ENCODE measurements around the gene GAPDH. TPM values are rescaled to one million over a fixed set of nuclear protein-coding genes. Genes with fewer than 3 reads are reported as not detected.
"Not testable (repeated sequence)": the region's sequence is repeated elsewhere in the genome, so short reads cannot be mapped to it uniquely, and the experiment has no call there.

Gene GAPDH
- total RNA-seq, 1 donor from 2014 or later, result 1,775 TPM

DNA sequence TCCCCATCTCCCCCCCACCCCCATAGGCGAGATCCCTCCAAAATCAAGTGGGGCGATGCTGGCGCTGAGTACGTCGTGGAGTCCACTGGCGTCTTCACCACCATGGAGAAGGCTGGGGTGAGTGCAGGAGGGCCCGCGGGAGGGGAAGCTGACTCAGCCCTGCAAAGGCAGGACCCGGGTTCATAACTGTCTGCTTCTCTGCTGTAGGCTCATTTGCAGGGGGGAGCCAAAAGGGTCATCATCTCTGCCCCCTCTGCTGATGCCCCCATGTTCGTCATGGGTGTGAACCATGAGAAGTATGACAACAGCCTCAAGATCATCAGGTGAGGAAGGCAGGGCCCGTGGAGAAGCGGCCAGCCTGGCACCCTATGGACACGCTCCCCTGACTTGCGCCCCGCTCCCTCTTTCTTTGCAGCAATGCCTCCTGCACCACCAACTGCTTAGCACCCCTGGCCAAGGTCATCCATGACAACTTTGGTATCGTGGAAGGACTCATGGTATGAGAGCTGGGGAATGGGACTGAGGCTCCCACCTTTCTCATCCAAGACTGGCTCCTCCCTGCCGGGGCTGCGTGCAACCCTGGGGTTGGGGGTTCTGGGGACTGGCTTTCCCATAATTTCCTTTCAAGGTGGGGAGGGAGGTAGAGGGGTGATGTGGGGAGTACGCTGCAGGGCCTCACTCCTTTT, 2.7 kb downstream of the GAPDH start:
- Mint-ChIP-seq H3K4me1 (ENCODE audit: unreplicated experiment) (peaks cover 67% of the 10 kb centered on the region), H3K27me3 (ENCODE audit: unreplicated experiment) (no peaks in the 10 kb centered on the region)

GRCh38 chr12:6537580-6538419, 3.5 kb downstream of the GAPDH start:
- H3K4me1 Mint-ChIP-seq (ENCODE audit: unreplicated experiment), result peaks cover 62% of the 10 kb centered on the region
- not testable (repeated sequence) for H3K4me3 Mint-ChIP-seq (ENCODE audit: unreplicated experiment)

More for the DNA sequence above, 2.7 kb downstream of the GAPDH start:
- no peak for DNase-seq (ENCODE audit: extremely low spot score, unreplicated experiment)
- Mint-ChIP-seq H3K9me3 (ENCODE audit: unreplicated experiment) (no peaks in the 10 kb centered on the region), H3K27ac (ENCODE audit: unreplicated experiment) (peak overlapping the region; percentile 97), H3K36me3 (ENCODE audit: unreplicated experiment) (peaks cover 11% of the 10 kb centered on the region), H3K4me3 (ENCODE audit: unreplicated experiment) (no peak overlapping the region)
- no peak for TF ChIP-seq CTCF (IDR thresholded peaks at IDR 0.05)

DNA sequence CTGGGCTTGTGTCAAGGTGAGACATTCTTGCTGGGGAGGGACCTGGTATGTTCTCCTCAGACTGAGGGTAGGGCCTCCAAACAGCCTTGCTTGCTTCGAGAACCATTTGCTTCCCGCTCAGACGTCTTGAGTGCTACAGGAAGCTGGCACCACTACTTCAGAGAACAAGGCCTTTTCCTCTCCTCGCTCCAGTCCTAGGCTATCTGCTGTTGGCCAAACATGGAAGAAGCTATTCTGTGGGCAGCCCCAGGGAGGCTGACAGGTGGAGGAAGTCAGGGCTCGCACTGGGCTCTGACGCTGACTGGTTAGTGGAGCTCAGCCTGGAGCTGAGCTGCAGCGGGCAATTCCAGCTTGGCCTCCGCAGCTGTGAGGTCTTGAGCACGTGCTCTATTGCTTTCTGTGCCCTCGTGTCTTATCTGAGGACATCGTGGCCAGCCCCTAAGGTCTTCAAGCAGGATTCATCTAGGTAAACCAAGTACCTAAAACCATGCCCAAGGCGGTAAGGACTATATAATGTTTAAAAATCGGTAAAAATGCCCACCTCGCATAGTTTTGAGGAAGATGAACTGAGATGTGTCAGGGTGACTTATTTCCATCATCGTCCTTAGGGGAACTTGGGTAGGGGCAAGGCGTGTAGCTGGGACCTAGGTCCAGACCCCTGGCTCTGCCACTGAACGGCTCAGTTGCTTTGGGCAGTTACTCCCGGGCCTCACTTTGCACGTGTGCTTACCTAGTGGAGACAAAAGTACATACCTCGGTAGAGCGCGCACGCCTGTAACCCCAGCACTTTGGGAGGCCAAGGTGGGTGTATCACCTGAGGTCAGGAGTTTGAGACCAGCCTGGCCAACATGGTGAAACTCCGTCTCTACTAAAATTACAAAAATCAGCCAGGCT, 4.3 kb downstream of the GAPDH start:
- no peak for DNase-seq (ENCODE audit: extremely low spot score, unreplicated experiment)
- H3K27me3 Mint-ChIP-seq (ENCODE audit: unreplicated experiment), result no peaks in the 10 kb centered on the region
- H3K27ac Mint-ChIP-seq (ENCODE audit: unreplicated experiment), result peak overlapping the region; percentile 98
- peaks cover 55% of the 10 kb centered on the region for H3K4me1 Mint-ChIP-seq (ENCODE audit: unreplicated experiment)
- TF ChIP-seq CTCF (IDR thresholded peaks at IDR 0.05), result no peak
- no peaks in the 10 kb centered on the region for H3K9me3 Mint-ChIP-seq (ENCODE audit: unreplicated experiment)
- no peak overlapping the region for H3K4me3 Mint-ChIP-seq (ENCODE audit: unreplicated experiment)
- peaks cover 15% of the 10 kb centered on the region for H3K36me3 Mint-ChIP-seq (ENCODE audit: unreplicated experiment)

More at GRCh38 chr12:6537580-6538419, 3.5 kb downstream of the GAPDH start:
- TF ChIP-seq CTCF (IDR thresholded peaks at IDR 0.05), result peak; percentile 87
- H3K9me3 Mint-ChIP-seq (ENCODE audit: unreplicated experiment); H3K27me3 Mint-ChIP-seq (ENCODE audit: unreplicated experiment): not testable (repeated sequence)
- peak; percentile 90 for DNase-seq (ENCODE audit: extremely low spot score, unreplicated experiment)
- H3K27ac Mint-ChIP-seq (ENCODE audit: unreplicated experiment), result peak overlapping the region; percentile 73
- peaks cover 15% of the 10 kb centered on the region for H3K36me3 Mint-ChIP-seq (ENCODE audit: unreplicated experiment)

DNA sequence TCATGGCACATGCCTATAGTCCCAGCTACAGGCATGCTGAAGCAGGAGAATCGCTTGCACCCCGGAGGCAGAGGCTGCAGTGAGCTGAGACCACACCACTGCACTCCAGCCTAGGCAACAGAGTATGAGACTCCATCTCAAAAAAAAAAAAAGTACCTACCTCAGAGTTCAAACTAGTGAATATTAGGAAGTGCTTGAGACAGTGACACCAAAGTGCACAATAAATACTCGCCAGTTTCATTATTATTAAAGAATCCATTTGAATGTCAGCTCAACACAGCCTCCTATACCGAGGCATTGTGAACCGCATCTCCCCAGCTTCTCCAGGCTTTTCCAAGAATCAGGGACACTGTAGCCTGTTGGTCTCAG, 5.0 kb downstream of the GAPDH start:
- Mint-ChIP-seq H3K27ac (ENCODE audit: unreplicated experiment) (peak overlapping the region; percentile 98), H3K9me3 (ENCODE audit: unreplicated experiment) (no peaks in the 10 kb centered on the region), H3K4me3 (ENCODE audit: unreplicated experiment) (no peak overlapping the region), H3K27me3 (ENCODE audit: unreplicated experiment) (no peaks in the 10 kb centered on the region), H3K4me1 (ENCODE audit: unreplicated experiment) (peaks cover 52% of the 10 kb centered on the region), H3K36me3 (ENCODE audit: unreplicated experiment) (peaks cover 16% of the 10 kb centered on the region)
- TF ChIP-seq CTCF (IDR thresholded peaks at IDR 0.05), result no peak
- DNase-seq (ENCODE audit: extremely low spot score, unreplicated experiment), result no peak
